GM18867 (cell line): ENCODE measurements around the gene FGF19.

Experiments
- ATAC-seq: cut with Tn5 transposase; IDR thresholded peaks from one replicate; pipeline ENCODE4 v1.9.1; 2021; ENCODE audit warnings: mild to moderate bottlenecking, moderate library complexity; ENCODE audit not compliant: unreplicated experiment

FGF19 gene

DNA sequence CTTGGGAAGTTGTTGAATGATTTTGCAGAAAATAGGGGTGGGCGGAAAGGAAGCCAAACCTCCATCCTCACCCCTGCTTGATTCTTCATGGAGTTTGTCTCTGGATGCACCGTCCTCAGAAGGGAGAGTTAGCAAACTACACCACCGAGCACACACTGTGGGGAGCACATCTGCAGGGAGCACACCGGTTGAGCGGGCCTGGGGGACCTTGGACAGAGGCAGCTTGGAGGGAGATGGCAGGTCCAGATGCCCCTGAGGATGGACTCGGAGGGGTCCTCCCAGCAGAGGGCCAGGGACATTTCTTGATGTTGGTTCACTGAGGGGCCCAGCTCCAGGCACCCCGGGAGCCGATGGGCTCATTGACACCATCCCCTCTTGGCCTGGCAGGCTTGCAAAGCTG lies 15.1 kb upstream of the FGF19 start:
- no peak for ATAC-seq

- no peak for ATAC-seq
Observed at GRCh38 chr11:69718147-69718546, 14.3 kb upstream of the FGF19 start.

DNA sequence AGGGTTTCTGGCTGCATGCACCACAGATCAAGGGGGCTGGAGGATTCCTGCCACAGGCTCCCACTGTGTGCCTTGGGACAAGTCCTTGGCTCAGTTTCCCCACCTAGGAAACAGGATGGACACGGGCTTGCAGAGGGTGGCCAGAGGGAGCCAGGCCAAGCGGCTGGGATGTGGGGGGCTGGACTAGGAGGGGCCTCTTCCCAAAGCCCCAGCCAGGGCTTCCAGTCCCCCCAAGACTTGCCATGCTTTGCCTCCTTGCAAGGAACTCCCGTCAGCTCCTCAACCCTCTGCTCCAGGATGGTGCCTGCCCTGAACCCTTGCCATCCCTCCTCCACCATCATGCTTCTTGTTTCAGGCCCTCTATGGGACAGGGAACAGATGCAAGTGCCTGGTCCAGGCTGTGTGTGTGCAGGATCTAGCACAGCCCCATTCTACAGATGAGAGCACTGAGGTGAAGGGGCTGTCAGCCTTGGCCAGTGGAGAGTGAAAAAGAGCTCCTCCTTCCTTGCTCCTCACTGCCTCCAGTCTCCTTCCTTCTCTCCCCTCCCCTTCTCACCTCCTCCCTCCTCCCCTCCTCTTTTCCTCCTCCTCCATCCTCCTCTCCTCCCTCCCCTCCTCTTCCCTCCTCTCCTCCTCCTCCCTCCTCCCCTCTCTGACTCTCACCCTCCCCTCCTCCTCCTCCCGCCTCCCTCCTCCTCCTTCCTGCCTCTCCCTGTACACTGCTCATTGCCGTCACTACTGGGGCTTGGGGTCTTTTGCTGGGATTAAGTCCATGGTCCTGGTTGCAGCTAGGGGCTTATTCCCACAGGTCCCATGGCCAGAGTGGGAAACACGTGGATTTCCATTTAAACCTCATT lies 13.3 kb upstream of the FGF19 start:
- ATAC-seq: no peak

DNA sequence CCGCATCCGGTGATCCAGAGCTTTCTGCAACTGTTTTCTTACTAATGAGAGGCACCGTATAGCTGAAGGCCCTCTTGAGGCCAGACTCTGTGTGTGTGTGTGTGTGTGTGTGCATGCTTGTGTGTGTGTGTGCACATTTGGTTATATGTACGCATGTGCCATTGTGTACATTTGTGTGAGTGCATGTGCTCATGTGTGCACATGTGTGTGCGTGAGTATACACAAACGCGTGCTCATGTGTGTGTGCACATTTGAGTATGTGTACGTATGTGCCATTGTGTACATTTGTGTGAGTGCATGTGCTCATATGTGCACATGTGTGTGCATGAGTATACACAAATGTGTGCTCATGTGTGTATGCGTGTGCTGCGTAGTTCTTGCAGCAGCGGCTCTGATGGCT lies 12.3 kb upstream of the FGF19 start:
- ATAC-seq: no peak

DNA sequence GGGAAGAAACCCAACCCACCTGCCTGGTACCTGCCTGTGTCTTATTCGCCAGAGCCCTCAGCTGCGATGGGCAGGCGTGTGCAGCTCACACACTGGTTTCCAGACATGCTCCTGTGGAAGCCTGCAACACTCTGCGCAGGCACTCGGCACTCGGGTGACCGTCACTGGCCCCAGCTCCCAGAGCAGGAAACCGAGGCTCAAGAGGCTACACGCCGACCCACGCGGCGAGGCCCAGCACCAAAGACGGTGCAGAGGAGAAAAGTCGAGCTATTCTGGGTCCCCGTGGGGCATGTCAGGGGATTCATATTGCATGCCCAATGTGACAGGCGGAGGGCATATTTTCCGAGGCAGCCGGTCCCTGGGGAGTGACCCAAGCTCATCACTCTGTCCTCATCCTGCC lies 11.6 kb upstream of the FGF19 start:
- ATAC-seq: no peak

DNA sequence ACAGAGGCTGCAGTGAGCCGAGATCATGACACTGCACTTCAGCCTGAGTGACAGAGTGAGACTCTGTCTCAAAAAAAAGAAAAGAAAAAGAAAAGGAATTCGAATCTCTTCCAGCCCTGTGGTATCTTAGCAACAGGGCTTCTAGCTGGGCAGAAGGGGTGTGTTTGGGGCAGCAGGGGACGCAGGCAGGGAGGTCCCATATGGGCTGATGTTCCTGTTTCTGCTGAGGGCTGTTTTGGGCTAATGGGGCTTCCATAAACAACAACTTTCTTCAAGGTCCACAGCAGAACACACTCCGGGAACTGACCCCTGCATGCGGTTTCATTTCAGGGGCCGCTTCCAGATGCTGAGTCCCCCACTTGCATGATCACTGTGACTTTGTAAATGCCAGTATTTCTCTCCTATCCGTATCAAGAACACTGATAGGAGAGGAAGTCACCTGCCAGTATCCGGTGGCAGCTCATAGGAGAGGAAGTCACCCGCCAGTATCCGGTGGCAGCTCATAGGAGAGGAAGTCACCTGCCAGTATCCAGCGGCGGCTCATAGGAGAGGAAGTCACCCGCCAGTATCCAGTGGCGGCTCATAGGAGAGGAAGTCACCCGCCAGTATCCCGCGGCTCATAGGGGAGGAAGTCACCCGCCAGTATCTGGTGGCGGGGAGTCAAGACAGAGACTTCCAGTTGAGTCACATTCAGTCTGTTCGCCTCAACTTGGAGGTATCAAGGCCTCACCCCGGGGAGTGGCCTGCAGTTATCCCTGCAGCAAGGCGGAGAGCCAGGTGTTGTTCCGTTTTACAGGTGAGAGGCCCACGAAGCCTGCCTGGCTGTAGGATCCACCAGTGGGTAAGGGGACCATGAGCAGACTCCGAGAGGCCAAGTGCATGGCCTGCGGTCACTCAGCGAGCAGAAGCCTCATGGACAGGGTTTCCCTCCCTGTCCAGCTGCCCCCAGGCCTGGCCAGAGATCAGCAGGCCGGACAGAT lies 8.3 kb upstream of the FGF19 start:
- no peak for ATAC-seq

DNA sequence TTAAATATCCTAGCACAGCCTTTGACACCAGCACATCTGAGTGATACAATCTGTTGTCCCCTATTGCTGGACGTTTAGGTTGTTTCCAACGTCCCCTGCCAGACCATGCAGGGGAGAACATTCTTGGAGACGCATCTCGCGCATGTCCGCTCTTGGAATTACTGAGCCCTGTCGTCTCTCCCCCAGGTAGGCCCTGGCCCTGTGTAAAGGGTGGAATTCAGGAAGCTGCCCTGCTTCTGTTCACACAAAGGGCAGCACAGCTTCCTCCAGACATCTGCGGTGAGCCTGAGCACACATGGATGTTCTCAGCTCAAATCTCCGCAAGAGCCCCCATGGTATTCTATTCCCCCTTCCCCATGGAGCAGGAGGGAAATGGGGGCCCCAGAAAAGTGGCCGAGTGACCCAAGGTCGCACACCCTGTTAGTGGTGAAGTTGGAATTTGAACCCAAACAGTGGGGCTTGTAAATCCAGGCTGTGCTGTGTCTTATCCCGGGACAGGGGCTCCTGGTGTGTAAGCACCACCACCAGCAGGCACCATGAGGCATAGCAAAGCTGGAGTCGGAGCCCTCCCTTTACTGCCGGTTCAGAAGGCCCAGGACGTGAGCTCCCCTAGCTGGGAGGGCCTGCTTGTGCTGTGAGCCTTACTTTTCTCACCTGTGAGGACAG lies 5.0 kb upstream of the FGF19 start:
- ATAC-seq: no peak

GRCh38 chr11:69707176-69707575 lies 3.4 kb upstream of the FGF19 start:
- no peak for ATAC-seq

- ATAC-seq: no peak
Observed at GRCh38 chr11:69705901-69706787, 2.3 kb upstream of the FGF19 start.

- ATAC-seq: no peak
Observed at GRCh38 chr11:69705351-69705811, 1.6 kb upstream of the FGF19 start.

DNA sequence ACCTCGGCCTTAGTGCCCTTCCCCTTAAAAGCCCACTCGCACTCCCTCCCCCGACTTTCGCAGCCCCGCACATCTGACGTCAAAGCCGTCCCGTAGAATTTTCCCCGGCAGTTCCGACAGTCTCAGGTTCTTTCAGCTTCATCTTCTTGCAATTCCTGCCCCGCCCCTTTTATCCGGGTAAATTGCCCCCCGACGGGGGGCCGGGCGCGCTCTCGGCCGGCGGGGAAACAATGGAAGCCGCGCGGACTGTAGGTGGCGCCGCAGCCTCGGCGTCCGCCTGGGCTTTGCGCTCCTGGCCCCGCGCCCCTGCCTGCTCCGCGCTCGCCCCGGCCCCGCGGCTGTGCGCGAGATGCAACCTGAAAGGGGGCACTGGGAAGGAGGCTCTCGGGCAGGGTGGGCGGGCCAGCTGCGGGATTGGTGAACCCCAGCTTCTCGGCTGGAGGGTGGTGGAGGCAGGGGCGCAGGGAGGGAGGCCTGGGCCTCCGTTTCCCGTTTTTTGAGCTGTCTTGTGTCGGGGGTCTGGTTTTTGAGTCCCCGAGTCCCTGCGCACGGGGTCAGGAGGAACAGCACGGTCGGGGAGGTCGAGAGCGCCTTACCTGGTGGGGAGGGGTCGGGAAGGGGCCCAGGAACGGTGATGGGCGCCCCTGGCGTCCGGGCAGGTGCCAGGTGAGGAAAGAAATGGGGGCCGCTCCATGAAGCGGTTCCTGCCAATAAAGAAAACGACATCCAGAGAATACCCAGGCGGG lies 859 bp upstream of the FGF19 start:
- ATAC-seq: no peak

DNA sequence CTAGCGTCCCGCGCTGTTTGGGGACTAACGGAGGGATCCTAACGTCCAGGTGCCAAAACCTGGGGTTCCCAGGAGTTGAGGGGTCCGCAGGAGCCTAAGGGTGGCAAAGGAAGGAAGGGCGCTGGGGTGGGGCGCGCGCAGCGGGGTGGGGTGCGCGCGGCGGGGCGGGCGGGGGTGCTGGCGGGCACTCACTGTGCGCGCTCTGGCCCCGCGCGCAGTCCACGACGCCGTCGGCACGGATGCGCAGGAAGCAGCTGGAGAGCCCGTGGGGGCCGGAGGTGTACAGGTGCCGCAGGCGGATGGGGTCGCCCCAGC lies 412 bp downstream of the FGF19 start:
- ATAC-seq: no peak

DNA sequence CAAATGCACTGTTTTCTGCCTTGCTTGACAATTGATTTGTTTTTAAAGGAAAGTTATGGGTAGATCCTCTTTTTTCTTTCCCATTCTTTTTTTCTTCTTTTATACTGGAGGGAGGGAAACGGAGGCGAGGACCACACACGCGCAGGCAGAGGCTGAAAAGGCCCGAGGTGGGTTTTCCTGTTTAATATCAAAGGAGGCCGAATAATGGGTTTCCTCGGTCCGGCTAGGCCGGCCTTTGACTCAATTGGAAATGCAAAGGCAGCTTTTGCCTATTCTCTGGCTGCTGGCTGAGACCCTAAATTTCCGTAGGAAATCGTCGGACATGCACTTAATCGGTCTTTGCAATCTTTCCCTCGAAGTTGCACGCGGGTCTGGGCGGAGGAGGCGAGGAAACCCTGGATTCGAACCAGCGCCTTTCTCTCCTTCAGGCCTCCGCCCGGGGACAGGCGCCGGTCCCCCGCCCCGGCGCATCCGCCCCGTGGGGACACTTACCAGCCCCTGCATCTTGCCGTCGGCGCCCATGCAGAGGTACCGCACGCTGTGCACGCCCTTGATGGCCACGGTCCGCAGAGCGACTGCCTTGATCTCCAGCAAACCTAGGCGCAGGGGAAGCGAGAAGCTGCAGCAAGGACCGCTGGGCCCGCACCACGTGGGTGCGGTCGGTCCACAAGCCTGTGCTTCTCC lies 911 bp downstream of the FGF19 start:
- ATAC-seq: no peak

GRCh38 chr11:69702239-69702691 lies 1.6 kb downstream of the FGF19 start:
- ATAC-seq: no peak

DNA sequence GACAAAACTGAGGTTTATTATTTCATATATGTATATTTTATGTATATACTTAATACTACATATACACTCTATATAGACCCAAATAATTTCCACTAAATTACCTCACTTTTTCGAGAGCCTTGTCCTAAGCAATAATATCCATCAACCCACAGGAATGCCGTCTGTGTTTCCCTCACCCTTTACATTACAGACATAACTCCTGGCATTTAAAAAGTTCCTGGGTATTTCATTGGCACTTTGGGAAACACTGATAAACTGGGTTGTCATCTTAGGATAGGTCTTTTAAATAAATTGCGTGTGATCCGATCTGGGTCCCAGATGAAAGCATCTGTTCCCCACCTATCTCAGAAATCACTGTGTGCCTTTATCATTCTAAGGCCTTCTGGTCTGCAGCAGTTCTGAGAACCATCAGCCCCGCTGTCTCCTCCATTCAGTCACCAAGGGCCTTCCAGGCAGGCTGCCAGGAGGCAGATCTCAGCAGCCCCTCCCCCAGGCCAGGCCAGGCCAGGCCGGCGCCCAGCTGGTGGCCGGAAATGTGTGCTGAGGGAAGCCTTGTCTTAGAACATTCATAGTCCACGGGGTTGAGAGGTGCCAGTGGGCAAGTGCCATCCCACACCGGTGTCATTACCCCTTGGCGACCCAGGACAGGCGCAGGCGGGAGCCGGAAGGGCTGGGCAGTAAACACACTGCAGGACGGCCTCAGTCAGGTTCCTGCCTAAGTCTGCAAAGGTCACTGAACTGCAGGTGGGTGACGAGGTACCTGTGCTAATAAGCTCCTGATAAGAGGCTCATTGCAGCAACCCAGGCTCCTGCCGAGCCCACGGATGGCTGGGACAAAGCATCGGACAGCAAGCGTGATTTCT lies 3.3 kb downstream of the FGF19 start:
- no peak for ATAC-seq

DNA sequence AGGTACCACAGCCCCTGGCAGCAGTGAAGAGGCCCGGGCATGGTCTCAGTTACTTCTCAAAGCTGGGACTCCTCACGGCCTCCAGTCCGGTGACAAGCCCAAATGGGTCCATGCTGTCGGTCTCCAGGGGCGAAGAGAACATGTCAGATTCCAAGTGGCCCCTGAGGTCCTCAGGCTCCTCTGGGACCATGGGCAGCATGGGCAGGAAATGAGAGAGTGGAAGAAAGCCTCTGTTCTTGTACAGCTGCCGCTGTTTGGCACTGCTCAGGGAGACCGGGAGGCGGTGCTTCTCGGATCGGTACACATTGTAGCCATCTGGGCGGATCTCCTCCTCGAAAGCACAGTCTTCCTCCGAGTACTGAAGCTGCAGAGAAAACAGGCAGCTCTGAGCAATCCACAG lies 4.6 kb downstream of the FGF19 start:
- ATAC-seq: no peak

GRCh38 chr11:69698362-69698761 lies 5.5 kb downstream of the FGF19 start:
- no peak for ATAC-seq

- ATAC-seq: no peak
Observed at GRCh38 chr11:69697861-69698260, 6.0 kb downstream of the FGF19 start.
